Activated naive CD4-positive, alpha-beta T cell treated with anti-CD3 and anti-CD28 coated beads for 36 hours (primary cell): Measurements from ENCODE around the gene ME3. TPM values are rescaled to one million over a fixed set of nuclear protein-coding genes. Genes with fewer than 3 reads are reported as not detected.

Experiments
- CTCF ChIA-PET: fragments of 350-600 bp; sonication (Branson Sonifier 250); formaldehyde crosslinking; loops from one replicate; lab custom pipeline; 2021; ENCODE audit warnings: antibody characterized with exemption; lab: Charles Lee
- DNase-seq: peaks from one replicate; pipeline ENCODE4 v3.0.0-alpha.2; 2020
- H3K27ac Mint-ChIP-seq: one replicate; pipeline ENCODE4 v1.8.0; 2021; ENCODE audit warnings: mild to moderate bottlenecking, mixed read lengths
- H3K27me3 Mint-ChIP-seq: one replicate; pipeline ENCODE4 v1.8.0; 2021; ENCODE audit warnings: low read depth, mixed read lengths
- H3K36me3 Mint-ChIP-seq: one replicate; pipeline ENCODE4 v1.8.0; 2021; ENCODE audit warnings: low read depth, mixed read lengths
- H3K4me1 Mint-ChIP-seq: one replicate; pipeline ENCODE4 v1.8.0; 2021; ENCODE audit warnings: low read depth, mixed read lengths
- H3K4me3 Mint-ChIP-seq: one replicate; pipeline ENCODE4 v1.8.0; 2021; ENCODE audit warnings: mild to moderate bottlenecking, moderate library complexity, mixed read lengths
- H3K9me3 Mint-ChIP-seq: one replicate; pipeline ENCODE4 v1.8.0; 2021; ENCODE audit warnings: mixed read lengths
- intact Hi-C: fragments of 100-400 bp; cut with micrococcal nuclease; formaldehyde crosslinking; loops from one replicate; pipeline ENCODE4 v1.15.1; 2023
- total RNA-seq, 2 experiments: library from RNA; stranded (reverse); gene quantifications; one replicate each; pipeline ENCODE4 v1.2.3, GENCODE V29; 2021

ME3 gene
- total RNA-seq, 2 experiments from 2014 or later: 6.0 to 6.7 TPM

- no peak for DNase-seq
- Mint-ChIP-seq H3K27me3 (no peaks in the 10 kb centered on the region), H3K36me3 (peaks cover 3% of the 10 kb centered on the region), H3K4me1 (no peaks in the 10 kb centered on the region), H3K27ac (no peak overlapping the region), H3K9me3 (no peaks in the 10 kb centered on the region), H3K4me3 (no peak overlapping the region)
- CTCF ChIA-PET: interaction anchor here (1.8 kb wide), 1 partner anchor 31 kb away, joined by 8 read pairs; no protein-coding TSS in a partner anchor
- intact Hi-C loops: no loop called here
Observed at GRCh38 chr11:86577644-86578636, 94.5 kb downstream of the ME3 start.

- no peak for DNase-seq
- Mint-ChIP-seq H3K27ac (no peak overlapping the region), H3K36me3 (peaks cover 3% of the 10 kb centered on the region), H3K9me3 (no peaks in the 10 kb centered on the region), H3K27me3 (no peaks in the 10 kb centered on the region), H3K4me3 (no peak overlapping the region), H3K4me1 (no peaks in the 10 kb centered on the region)
- intact Hi-C loops: no loop called here
- CTCF ChIA-PET: interaction anchor here (1.8 kb wide), 1 partner anchor 31 kb away, joined by 8 read pairs; no protein-coding TSS in a partner anchor
Observed at GRCh38 chr11:86576946-86577624, 95.3 kb downstream of the ME3 start.

GRCh38 chr11:86575927-86576326 lies 96.5 kb downstream of the ME3 start:
- CTCF ChIA-PET: interaction anchor here (0.7 to 1.8 kb wide), 2 partner anchors 33 to 530 kb away, joined by 3 to 8 read pairs; no protein-coding TSS in a partner anchor

GRCh38 chr11:86575208-86575855 lies 97.1 kb downstream of the ME3 start:
- DNase-seq: no peak
- Mint-ChIP-seq H3K4me1 (no peaks in the 10 kb centered on the region), H3K36me3 (peaks cover 3% of the 10 kb centered on the region), H3K27ac (no peak overlapping the region), H3K27me3 (no peaks in the 10 kb centered on the region), H3K4me3 (no peak overlapping the region), H3K9me3 (no peaks in the 10 kb centered on the region)
- intact Hi-C loops: no loop called here
- CTCF ChIA-PET: interaction anchor here (0.6 to 0.7 kb wide), 2 partner anchors 530 to 728 kb away, joined by 3 read pairs; no protein-coding TSS in a partner anchor

More at GRCh38 chr11:86575927-86576326, 96.5 kb downstream of the ME3 start:
- intact Hi-C loops: no loop called here
- H3K4me3 Mint-ChIP-seq: no peak overlapping the region
- peaks cover 3% of the 10 kb centered on the region for H3K36me3 Mint-ChIP-seq
- H3K27me3 Mint-ChIP-seq: no peaks in the 10 kb centered on the region
- no peak overlapping the region for H3K27ac Mint-ChIP-seq
- DNase-seq: no peak
- no peaks in the 10 kb centered on the region for H3K4me1 Mint-ChIP-seq
- no peaks in the 10 kb centered on the region for H3K9me3 Mint-ChIP-seq

GRCh38 chr11:86574493-86575207 lies 97.8 kb downstream of the ME3 start:
- H3K27ac Mint-ChIP-seq: no peak overlapping the region
- intact Hi-C loops: no loop called here
- H3K36me3 Mint-ChIP-seq: peaks cover 3% of the 10 kb centered on the region
- no peaks in the 10 kb centered on the region for H3K27me3 Mint-ChIP-seq
- H3K4me3 Mint-ChIP-seq: no peak overlapping the region
- CTCF ChIA-PET: interaction anchor here (0.6 to 1.1 kb wide), 2 partner anchors 118 to 728 kb away, joined by 3 read pairs; no protein-coding TSS in a partner anchor
- DNase-seq: no peak
- no peaks in the 10 kb centered on the region for H3K4me1 Mint-ChIP-seq
- H3K9me3 Mint-ChIP-seq: no peaks in the 10 kb centered on the region

- H3K27me3 Mint-ChIP-seq: no peaks in the 10 kb centered on the region
- no peaks in the 10 kb centered on the region for H3K4me1 Mint-ChIP-seq
- no peak overlapping the region for H3K27ac Mint-ChIP-seq
- H3K9me3 Mint-ChIP-seq: no peaks in the 10 kb centered on the region
- DNase-seq: no peak
- no peak overlapping the region for H3K4me3 Mint-ChIP-seq
- CTCF ChIA-PET: no interaction called here
- intact Hi-C loops: no loop called here
- peaks cover 3% of the 10 kb centered on the region for H3K36me3 Mint-ChIP-seq
Observed at GRCh38 chr11:86571273-86571948, 101.0 kb downstream of the ME3 start.

- Mint-ChIP-seq H3K4me1 (no peaks in the 10 kb centered on the region), H3K36me3 (peaks cover 3% of the 10 kb centered on the region), H3K27me3 (no peaks in the 10 kb centered on the region), H3K4me3 (no peak overlapping the region), H3K27ac (no peak overlapping the region), H3K9me3 (no peaks in the 10 kb centered on the region)
- intact Hi-C loops: no loop called here
- no peak for DNase-seq
- CTCF ChIA-PET: no interaction called here
Observed at GRCh38 chr11:86570451-86570850, 102.0 kb downstream of the ME3 start.

GRCh38 chr11:86570020-86570419 lies 102.4 kb downstream of the ME3 start:
- no peak overlapping the region for H3K4me3 Mint-ChIP-seq
- H3K9me3 Mint-ChIP-seq: no peaks in the 10 kb centered on the region
- no peak for DNase-seq
- H3K36me3 Mint-ChIP-seq: peaks cover 3% of the 10 kb centered on the region
- CTCF ChIA-PET: interaction anchor here (0.7 kb wide), 2 partner anchors 38 to 95 kb away, joined by 3 read pairs; no protein-coding TSS in a partner anchor
- no peaks in the 10 kb centered on the region for H3K27me3 Mint-ChIP-seq
- no peaks in the 10 kb centered on the region for H3K4me1 Mint-ChIP-seq
- H3K27ac Mint-ChIP-seq: no peak overlapping the region
- intact Hi-C loops: no loop called here

- Mint-ChIP-seq H3K27ac (no peak overlapping the region), H3K4me1 (no peaks in the 10 kb centered on the region), H3K36me3 (no peaks in the 10 kb centered on the region), H3K27me3 (no peaks in the 10 kb centered on the region), H3K9me3 (no peaks in the 10 kb centered on the region), H3K4me3 (no peak overlapping the region)
- intact Hi-C loops: no loop called here
- DNase-seq: no peak
- CTCF ChIA-PET: interaction anchor here (0.7 kb wide), 1 partner anchor 94 kb away, joined by 3 read pairs; no protein-coding TSS in a partner anchor
Observed at GRCh38 chr11:86569109-86569508, 103.3 kb downstream of the ME3 start.

GRCh38 chr11:86565801-86566312 lies 106.6 kb downstream of the ME3 start:
- no peak overlapping the region for H3K4me3 Mint-ChIP-seq
- no peaks in the 10 kb centered on the region for H3K4me1 Mint-ChIP-seq
- no peaks in the 10 kb centered on the region for H3K27me3 Mint-ChIP-seq
- CTCF ChIA-PET: interaction anchor here (0.6 kb wide), 1 partner anchor 26 kb away, joined by 3 read pairs; no protein-coding TSS in a partner anchor
- no peaks in the 10 kb centered on the region for H3K36me3 Mint-ChIP-seq
- H3K9me3 Mint-ChIP-seq: peaks cover 9% of the 10 kb centered on the region
- no peak overlapping the region for H3K27ac Mint-ChIP-seq
- DNase-seq: no peak
- intact Hi-C loops: no loop called here

- peaks cover 11% of the 10 kb centered on the region for H3K9me3 Mint-ChIP-seq
- no peaks in the 10 kb centered on the region for H3K36me3 Mint-ChIP-seq
- H3K27ac Mint-ChIP-seq: no peak overlapping the region
- H3K4me3 Mint-ChIP-seq: no peak overlapping the region
- no peaks in the 10 kb centered on the region for H3K27me3 Mint-ChIP-seq
- no peak for DNase-seq
- CTCF ChIA-PET: interaction anchor here (0.6 kb wide), 1 partner anchor 26 kb away, joined by 3 read pairs; no protein-coding TSS in a partner anchor
- H3K4me1 Mint-ChIP-seq: no peaks in the 10 kb centered on the region
- intact Hi-C loops: no loop called here
Observed at GRCh38 chr11:86565388-86565787, 107.0 kb downstream of the ME3 start.
